Superior temporal gyrus (tissue), 1 donor: ENCODE measurements around the gene MTLN.
"Not testable (repeated sequence)": the region's sequence is repeated elsewhere in the genome, so short reads cannot be mapped to it uniquely, and the experiment has no call there.

Source experiments
- DNase-seq: peaks from one replicate; pipeline ENCODE4 v3.0.0-alpha.2; 2016; ENCODE audit errors: extremely low spot score

The MTLN gene

DNA sequence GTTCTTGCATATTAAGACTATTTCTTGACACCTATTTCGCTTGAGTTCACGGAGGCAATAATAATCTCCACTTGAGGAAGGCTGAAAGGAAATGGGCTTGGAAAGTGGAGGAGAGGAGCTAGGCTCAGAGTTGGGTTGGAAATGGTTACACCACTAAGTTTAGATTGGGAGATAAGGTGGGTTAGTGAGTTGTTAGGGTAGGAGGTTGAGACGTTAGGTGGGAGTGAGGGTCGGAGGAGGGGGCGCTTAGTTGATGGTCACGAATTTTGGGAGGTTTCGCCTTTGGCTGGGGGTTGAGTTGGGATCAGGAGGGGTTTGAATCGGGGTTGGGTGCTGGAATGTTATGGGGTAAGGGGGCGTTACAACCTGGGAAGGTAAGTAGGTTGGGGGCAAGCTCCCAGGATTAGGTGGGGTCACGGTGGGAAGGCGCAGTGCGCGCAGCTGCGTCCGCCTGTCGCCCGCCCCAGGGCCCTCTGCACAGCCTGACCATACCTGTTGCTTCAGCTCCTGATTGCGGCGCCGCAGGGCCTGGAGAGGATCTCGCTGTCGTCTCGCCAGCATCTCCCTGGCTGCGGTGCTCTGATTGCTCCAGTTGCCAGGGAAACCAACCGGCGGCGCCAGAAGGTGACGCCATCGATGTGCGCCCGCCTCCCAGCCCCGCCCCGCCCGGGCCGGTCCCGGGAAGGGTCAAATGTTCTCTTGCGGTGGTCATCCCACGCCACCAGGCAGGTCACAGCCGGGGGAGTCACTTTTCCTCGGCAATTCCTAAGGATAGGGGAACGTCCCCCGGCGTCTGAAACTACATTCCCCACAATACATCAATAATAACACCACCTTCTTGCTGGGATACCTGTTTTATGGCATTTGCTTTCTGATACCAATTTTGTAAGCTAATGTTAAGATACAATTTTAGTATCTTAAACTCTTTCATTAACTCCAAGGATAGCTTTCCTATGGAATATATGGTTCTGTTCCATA lies 7.7 kb downstream of the MTLN start, which contains the start of gene NPHP1:
NPHP1 (minus strand) TSS at position 606 of the 978 bp plus-strand sequence; CDS start at position 561, 45 bp downstream.
- peak; percentile 89 for DNase-seq

DNA sequence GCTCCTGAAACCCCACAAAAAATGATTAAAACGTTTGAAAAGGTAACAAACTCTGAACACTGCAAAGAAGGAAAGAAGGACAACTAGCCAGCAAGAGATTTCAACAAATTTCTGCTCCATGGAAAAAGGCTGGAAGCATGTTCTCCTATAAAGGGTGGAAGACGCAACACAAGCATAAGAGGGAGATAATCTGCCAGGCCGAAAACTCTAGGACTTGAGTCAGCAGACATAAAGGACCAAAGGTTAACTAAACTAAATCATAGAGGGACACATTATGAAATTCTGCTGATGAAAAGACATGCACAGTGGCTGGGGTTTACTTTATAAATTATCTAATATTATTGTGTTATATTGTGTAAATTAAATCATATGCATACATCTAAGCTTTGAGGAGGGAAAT lies 14.3 kb downstream of the MTLN start:
- no peak for DNase-seq

DNA sequence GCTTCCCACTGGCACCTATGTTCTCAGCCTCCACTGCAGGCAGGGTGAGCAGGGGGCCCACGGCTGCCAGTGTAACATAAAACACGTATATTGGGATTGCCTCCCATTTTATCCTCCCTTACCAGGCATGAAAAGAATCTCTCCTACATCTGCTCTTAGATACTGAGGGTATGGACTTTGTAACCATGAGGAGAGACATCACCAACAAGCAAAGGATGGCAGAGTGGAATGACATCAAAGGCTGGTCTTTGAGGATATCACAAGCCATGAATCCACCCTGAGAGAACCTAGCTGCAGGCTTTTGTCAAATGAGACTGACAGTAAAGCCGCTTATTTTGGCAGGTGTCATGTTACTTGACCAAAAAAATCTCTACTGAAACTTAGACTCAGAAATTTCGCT lies 14.9 kb downstream of the MTLN start:
- no peak for DNase-seq

DNA sequence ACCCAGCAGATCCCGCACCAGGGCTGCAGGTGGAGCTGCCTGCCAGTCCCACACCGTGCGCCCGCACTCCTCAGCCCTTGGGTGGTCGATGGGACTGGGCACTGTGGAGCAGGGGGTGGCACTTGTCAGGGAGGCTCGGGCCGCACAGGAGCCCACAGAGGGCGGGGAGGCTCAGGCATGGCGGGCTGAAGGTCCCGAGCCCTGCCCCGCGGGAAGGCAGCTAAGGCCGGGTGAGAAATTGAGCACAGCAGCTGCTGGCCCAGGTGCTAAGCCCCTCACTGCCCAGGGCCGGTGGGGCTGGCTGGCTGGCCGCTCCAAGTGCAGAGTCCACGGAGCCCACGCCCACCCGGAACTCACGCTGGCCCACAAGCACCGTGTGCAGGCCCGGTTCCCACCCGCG lies 22.2 kb downstream of the MTLN start:
- not testable (repeated sequence) for DNase-seq

DNA sequence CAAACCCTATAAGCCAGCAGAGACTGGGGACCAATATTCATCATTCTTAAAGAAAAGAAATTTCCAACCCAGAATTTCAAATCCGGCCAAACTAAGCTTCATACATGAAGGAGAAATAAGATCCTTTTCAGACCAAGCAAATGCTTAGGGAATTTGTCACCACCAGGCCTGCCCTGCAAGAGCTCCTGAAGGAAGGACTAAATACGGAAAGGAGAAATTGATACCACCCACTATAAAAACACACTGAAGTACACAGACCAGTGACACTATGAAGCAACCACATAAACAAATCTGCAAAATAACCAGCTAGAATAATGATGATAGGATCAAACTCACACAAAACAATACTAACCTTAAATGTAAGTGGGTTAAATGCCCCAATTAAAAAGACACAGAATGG lies 29.9 kb downstream of the MTLN start:
- DNase-seq, result no peak

DNA sequence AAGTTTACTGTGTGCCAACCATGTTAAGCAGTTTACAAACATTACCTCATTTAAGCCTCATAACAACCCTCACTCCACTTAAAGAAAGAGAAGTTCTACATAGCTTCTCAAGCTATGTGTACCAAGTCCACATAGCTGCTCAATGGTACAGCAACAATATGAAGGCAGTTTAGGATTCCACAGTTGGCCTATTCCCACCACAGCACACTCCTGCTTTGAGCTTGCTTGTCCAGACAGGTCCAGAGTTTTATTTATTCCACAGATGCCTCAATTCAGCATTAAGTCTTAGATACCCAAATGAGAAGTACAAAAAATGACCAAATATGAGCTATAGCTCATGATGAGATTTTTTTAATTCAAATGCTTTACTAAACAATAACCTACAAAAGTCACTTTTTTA lies 32.3 kb downstream of the MTLN start:
- DNase-seq, result no peak

DNA sequence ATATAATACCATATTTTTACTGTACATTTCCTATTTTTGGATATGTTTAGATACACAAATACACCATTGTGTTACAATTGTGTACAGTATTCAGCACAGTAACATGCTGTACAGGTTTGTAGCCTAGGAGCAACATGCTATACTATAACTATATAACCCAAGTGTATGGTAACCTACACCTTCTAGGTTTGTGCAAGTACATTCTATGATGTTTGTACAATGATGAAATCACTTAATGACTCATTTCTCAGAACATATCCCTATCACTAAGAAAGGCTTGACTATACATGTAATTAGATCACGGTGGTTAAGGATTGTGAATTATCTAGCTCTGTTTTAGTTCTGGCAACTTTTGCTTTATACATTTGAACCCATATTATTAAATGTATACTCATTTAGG lies 38.8 kb downstream of the MTLN start:
- no peak for DNase-seq

DNA sequence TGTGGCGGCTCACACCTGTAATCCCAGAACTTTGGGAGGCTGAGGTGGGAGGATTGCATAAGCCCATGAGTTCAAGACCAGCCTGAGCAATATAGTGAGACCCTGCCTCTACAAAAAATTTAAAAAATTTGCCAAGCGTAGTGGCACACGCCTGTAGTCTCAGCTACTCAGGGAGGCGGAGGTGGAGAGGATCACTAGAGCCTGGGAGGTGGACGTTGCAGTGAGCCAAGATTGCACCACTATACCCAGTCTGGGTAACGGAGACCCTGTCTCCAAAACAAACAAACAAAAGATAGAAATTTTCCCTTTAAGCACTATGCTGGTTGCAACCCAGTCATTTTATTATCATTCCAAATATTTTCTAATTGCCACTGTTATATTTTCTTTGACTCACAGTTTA lies 39.8 kb downstream of the MTLN start:
- DNase-seq, result no peak

DNA sequence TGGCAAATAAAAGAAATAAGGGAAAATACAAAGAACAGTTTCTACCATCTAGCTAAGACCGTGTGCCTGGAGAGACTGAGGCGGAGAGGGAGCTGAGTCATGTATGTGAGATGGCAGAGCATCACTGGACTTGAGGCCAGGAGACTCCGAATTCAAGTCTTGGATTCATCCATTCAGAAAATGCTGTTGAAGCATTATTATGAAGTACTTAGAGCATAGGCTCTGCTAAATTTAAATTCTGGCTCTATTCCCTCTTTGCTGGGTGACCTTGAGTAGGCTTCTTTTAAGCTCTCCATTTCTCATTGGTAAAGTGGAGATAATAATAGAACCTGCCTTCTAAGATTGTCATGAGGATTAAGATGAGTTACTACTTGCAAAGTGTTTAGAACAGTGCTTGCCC lies 42.2 kb downstream of the MTLN start:
- no peak for DNase-seq

DNA sequence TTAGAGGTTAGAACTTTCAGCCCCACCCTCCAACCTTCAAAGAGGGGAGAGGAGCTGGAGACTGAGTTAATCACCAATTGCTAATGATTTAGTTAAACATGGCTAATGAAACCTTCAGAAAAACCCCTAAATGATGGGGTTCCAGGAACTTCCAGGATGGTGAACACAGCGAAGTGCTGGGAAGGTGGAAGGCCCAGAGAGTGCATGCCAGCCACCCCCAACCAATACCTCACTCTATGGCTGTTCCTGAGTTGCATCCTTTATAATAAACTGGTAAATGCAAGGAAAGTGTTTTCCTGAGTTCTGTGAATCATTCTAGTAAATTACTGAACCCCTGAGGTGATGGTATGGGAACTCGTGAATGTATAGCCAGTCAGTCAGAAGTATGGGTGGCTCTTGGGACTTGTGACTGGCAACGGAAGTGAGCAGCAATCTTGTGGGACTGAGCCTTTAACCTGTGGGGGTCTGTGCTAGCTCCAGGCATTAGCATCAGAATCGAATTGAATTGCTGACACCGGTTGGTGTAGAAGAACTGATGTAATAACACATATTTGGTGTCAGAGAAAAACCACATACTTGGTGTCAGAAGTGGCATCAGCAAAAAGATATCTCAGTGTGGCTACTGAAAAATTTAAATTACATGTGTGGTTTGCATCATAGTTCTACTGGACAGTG lies 44.9 kb downstream of the MTLN start:
- DNase-seq, result no peak

DNA sequence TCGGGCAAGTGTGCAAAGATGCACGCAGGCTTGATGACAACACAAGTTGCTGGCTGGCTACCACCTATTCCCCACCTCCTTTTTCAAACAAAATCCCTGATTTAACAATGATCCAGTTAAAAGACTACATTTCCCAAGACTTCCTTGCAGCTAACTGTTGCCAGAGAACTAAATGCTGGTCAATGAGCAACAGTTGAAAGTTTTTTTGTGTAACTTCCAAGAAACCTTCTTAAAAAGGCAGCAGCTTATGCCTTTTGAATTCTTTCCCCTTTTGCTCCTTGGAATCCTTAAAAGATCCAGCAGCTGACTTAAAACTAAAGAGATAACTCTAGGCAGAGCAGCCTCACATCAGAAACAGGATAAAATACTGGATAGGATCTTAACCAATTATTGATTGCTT lies 46.1 kb downstream of the MTLN start:
- DNase-seq, result no peak
